DMS153 (cell line): ENCODE measurements around the gene PRUNE2.
"Not testable (repeated sequence)": the region's sequence is repeated elsewhere in the genome, so short reads cannot be mapped to it uniquely, and the experiment has no call there.

Source experiments
- DNase-seq: peaks from one replicate; lab custom pipeline; 2025; lab: John Stamatoyannopoulos, UW

The PRUNE2 gene

DNA sequence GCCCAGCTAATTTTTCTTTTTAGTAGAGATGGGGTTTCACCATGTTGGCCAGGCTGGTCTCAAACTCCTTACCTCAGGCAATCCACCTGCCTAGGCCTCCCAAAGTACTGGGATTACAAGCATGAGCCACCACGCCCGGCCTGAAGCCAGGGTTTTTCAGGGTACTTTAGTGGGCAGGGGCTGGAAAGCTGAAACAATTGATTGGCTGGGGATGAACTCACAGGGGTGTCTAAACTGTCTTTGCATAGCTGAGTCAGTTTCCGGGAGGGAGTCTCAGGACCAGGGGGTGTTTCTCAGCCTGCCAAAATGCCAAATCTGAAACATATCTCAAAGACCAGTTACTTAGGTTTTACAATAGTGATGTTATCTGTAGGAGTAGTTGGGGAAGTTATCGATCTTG lies 46.1 kb downstream of the PRUNE2 start:
- no peak for DNase-seq

DNA sequence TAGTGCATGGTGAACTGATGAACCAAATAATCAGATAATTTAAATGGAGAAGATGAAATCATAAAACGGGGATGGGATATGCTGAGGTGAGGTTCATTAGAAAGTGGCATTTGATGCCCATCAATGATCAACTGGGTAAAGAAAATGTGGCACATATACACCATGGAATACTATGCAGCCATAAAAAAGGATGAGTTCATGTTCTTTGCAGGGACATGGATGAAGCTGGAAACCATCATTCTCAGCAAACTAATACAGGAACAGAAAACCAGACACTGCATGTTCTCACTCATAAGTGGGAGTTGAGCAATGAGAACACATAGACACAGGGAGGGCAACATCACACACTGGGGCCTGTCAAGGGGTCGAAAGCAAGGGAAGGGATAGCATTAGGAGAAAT lies 47.7 kb downstream of the PRUNE2 start:
- not testable (repeated sequence) for DNase-seq

DNA sequence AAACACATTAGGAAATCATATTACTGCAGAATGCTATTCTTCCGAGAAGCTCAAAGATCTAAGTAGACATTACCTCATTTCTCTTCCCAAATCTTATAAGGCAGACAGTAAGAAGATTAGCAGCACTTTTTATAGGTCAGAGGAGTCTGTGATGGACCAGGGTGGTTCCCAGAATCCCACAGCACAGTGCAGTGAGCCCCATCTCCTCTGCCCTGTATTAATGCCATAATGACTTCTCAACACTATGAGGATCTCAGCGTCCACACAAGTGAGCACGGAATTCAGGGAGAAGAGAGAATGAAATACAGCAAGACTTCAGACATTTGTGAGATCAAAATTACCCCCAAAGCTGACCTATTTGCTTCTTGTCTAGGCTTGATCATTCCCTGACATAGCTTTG lies 49.9 kb downstream of the PRUNE2 start:
- DNase-seq, result no peak

DNA sequence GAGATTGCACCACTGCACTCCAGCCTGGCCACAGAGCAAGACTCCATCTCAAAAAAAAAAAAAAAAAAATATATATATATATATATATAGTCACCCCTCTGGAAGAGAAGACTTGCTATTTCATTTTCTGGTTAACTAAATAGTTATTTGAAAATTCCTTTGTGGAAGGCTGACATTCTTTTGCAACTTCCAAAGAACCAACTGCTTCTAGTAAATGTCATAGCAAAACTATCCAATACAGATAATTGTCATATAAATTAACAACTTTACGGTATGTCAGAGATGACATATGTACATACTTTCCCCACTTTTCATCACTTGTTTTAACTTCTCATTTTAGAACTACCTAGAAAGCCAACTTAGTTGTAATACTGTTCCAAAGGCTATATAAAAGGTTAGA lies 50.9 kb downstream of the PRUNE2 start:
- DNase-seq, result no peak

DNA sequence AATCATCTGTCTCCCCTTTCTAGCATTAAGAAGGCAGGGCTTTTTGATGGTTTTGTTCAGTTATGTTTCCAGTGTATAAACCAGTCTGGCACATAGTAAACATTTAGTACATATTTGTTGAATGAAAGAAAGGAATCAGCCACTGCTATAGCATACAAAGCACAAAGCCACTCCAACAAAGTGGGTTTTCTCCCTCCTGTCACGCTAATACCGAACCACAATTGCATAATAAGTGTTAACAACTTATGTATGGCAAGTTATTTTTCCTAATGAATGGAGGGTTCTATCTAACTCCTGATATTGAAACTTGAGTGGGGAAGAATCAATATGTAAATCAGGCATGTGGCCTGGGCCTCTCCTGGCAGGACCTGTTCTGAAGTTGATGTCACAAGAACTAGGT lies 53.9 kb downstream of the PRUNE2 start:
- no peak for DNase-seq

DNA sequence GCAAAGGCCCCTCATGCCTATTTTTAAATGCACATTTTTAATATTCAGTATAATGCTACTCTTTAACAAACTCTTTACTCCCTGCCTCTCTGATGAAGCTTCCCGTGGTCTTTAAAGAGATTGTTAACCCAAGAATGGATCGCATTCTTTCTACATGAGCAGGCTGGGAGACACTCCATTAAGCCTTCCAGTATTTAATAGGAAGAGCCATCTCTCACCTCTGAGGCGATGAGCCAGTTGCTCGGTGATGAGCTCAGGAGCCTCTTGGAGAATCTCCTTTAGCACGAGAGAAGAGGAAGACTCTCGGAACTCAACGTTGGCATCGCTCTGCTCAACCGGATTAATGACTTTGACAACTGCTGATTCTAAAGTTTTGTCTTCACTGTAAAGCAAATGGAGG lies 59.6 kb downstream of the PRUNE2 start:
- no peak for DNase-seq

DNA sequence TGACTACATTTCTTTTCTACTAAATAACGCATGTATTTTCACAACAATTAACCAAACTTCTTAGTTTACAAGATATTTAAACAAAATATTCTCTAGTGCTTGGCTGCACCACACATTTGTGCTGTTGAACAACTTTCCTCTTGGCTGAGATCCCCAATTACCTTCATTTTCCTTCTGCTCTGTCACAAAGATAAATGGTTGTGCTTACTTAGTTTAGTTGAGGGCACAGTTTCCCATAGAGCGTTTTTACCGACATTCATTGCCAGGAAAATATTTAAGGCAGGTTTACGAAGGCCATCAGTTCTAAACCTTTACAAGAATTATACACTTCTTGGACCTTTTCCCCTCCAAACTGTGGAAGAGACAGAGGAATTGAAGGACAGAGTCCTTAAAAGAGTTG lies 60.7 kb downstream of the PRUNE2 start:
- DNase-seq, result no peak

DNA sequence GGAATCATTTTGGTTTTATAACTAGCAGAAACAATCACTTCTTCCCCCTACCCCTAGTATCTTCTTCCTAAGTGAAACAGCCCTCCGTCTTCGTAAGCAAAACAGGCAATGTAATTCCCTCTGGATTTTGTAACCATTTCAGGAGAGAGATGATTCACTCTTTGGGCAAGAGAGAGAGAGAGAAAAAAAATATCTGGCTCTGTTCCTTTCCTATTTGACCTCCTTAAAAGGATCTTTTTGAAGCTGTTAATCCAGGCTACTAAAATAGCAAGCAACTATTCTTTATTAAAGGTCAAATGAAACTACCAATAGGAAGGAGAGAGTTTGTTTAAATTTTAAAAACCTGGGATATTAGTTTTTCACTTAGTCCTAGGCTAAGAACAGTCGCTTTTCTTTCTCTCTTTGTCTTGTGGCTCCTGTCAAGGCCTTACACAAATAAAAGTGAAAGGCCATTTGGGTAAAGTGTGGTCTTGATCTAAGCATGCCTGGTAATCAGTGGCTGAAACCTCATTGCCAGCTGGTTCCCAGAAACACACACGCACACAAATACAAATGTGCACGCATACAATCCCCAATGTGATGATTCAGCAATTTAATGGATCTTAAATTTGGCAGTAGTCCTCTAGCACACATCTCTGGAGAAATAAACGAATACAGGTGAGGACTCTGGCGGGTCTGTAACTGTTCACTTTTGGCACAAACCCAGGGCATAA lies 70.2 kb downstream of the PRUNE2 start:
- DNase-seq, result peak; percentile 21

DNA sequence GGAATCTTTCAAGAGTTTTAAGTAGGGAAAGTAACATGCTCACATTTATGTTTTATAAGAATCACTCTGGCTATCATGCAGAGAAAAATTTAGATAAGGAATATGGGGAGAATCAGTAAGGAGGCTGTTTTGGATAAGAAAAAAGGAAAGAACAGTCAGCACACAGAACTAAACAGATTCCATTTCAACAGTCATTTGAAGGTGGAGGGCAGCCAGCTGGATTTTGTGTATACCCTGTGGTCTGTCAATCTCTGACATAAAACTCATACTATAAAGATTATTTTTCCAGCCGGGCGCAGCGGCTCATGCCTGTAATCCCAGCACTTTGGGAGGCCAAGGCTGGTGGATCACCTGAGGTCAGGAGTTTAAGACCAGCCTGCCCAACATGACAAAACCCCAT lies 77.5 kb downstream of the PRUNE2 start:
- no peak for DNase-seq

DNA sequence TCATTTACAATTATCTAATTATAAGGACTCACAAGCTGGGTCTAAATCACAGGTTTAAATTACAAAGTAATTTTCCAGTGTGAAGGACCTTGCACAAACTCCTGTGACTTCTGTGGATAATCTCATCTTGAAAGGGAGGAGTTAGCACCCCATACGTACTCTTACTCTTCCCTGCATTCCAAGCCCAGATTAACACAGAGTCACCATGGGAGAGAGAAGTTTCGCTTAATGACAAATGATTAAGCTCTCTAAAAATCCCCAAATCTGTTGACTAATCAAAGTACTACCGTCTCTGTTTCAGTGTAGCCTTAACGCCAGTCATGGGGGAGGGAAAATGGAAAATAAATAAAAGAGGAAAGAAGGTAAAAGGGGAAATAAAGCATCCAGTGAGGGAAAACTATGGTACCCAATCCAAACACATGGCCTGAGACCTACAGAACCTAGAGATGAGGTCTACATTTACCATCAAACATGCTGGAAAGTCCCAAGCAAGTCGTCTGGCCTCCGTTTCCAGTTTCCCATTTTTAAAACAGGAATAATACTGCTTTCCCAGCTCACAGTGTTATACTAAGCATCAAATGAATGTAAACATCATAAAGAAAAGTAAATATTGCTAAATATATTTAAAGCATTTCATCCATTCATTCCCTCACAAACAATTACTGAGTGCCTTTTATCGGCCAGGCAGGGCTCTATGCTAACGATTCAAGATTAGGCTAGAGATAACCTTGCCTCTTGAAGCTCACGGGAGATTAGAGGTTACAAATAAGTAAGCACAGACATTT lies 78.4 kb downstream of the PRUNE2 start:
- peak; percentile 50 for DNase-seq

DNA sequence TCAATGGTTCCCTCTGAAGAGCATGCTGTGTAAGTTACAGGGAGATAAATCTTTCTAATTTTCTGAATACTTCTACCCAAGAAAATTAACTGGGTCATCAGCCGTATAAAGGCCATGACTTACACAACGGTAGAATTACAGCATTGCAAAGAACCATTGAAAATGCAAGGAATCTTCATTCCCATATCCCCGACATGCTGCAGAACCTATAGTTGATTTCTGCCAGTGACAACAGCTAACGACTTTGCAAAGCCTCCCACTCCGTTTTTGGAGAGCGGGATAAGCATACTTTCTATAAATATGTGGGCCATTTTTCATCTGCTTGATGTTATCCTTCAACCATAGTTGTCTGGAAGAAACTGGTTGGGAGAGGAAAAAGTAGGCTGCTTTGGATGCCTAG lies 85.5 kb downstream of the PRUNE2 start:
- no peak for DNase-seq

DNA sequence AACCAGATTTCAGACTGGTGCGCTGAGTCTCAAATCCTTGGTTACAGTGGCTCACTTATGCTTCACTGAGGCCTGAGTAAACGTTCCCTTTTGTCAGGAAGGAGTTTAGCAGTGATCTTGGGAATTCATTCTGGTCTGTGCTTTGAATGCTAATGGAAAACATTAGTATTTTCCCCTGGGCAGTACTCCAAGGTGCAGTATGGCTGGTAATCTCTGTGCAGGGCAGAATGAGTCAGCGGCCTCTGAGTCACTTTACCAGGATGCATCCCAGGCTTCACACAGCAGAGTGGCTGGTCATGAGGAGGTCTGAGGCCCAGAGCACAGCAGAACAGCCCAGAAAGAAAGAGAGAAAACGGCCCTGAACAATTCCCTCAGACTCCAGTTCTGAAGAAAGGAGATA lies 87.6 kb downstream of the PRUNE2 start:
- peak; percentile 68 for DNase-seq

DNA sequence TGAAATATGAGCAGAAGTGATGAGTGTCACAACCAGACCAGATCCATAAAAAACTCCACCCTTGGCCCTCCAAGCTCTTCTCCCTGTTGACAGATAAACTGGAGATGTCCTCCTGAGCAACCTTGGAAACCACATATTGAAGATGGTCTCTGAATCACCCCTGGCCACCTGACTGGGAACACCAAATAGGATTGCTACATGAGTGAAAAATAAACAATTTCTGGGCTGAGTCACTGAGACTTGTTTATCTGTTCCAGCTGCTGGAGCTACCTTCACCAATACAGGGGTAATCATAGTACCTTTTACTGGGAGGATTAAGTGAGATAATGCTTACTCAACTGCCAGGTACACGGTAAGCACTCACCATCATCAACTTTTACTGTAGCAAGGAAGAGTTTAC lies 88.4 kb downstream of the PRUNE2 start:
- no peak for DNase-seq

DNA sequence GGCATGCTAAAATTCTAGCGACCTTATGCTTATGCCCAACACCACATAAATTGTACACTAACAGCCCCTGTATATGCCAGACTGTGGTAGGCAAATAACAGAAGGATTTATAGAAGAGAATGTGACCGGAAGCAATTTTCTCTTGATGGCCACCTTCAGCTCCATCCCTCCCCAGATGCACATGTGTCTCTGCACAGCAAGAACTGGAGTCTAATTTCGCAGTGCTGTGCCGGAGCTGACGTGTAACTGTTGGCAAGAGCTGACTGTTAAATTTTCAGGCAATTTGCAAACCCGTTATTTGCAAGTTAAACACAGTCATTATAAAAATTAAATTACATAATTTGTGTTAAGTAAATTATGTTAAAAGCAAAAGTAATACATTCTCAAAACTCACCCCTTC lies 93.3 kb downstream of the PRUNE2 start:
- DNase-seq, result no peak

DNA sequence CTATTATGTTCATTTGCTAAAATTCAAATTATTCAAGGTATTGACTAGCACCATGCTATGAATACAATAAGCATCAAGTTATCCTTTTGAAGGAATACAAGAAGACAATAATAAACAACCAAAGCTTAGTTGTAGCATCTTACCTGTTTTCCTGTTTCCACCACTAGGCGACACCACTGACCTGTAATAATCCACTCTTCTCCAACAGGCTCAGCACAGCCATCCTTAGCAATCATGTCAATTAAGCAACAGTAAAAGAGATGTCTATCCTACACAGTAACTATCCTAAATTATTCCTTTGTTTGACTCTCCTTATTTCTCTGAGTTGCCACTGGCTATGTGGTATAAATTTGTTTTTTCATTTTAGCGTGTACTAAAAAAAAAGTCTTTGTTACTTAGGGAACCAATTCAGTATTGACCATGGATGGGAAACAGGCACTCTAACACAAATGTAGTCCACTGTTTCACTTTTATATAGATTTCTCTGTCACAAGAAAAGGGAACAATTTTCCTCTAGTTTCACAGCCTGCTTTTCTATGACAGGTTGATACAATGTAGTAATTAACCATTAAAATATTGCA lies 95.4 kb downstream of the PRUNE2 start:
- DNase-seq, result peak; percentile 51

DNA sequence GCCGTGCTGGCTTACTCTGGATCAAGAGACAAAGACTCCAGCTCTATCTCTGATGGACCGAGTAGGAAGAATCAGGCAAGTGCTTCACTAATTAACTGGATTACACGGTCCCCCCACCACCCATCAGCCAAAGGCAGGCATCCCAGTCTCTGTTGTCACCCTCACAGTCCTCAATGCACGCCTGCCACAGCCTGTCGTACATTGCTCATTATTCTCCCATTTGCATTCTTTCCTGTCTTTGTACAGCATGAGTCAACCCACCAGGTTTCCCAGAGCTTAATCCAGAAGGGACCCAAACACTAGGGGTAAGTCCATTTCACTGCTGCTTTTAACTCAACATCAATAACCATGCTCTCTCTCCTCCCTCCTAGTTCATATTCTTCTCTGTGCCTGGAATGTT lies 97.3 kb downstream of the PRUNE2 start:
- DNase-seq, result no peak

DNA sequence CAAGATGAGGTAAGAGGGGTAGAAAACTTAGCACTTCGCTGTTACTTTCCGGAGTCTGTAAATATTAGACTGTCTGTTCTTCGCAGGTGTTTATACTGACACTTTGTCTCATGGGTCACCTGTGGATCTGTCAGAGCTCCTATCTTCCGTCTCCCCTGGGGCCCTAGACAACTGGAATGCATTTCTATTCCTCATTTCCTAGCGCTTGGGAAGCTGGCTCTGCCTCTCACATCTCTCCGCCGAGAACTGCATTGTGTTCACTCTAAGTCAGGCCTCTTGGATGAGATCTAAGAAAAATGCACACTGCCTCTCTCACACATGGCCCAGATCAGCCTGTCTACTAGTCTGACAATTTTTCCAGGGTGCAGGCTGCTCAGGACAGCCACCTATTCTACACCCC lies 102.2 kb downstream of the PRUNE2 start:
- no peak for DNase-seq

DNA sequence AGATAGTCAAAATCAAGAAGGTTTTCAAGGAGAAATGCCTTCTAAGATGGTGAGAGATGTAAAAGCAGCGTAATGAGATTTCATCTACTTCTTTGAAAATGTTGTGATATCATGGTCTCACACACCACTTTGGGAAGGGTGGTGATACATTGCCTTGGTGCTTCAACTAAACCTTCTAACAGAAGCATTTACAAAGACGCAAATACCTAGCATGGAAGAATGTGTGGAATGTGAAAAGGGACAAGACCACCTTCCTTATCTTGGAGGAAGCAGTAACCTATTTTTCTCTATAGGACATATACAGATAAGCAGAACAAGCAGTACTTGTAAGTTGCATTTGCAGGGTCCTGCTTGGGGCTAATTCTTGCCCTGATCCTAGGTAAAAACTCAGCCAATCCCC lies 102.8 kb downstream of the PRUNE2 start:
- DNase-seq, result no peak

DNA sequence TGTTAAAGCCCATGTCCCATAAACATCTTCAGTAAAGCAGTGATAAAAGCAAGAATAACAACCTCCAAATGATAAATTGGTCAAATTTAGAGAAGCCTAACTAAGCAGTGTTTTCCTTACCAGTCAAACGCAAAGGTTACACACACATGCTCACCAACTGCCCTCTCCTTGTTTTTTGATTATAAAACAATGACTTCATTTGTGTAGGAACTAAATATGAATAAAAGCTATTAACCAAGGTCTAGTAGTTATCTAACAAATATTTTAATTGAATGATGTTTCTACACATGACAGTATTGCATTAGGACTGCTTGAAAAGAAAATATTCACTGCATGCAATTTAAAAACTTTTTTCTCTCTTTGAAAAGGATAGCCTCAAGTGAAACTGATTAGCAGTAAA lies 105.0 kb downstream of the PRUNE2 start:
- no peak for DNase-seq

DNA sequence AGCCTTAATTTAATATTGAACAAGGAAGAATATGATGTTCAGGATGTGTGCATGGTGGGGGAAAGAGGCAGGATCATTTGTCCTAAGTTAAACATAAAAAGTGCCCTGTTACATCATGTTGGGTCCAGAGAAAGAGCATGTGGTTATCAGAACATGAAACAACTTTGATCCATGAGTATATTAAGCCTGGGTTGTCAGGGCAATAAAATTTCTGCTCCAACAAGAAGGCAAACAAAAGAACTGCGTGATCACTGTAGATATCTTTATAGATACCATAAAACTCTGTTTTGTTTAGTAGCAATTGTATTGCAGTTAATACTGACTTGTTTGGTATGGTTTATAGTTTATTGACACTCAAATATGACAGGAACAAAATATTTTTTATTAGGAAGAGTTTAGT lies 106.4 kb downstream of the PRUNE2 start:
- DNase-seq, result peak; percentile 23

DNA sequence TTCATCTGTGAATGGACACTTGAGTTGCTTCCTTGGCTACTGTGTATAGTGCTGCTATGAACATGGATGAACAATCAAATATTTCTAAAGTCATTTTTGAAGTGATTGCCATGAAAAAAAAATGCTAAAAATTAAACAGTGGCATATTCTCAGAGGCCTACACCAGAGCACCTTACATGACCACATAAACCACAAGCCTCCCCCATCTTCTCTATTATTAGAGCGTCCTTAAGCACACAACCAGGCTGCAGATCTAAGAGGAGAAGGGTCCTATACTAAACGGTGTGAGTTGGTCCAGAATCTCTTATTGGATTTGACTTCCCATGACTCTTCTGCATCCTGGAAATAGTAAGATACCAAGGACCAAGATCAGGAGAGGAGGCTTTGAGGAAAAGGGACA lies 107.4 kb downstream of the PRUNE2 start:
- DNase-seq, result no peak

DNA sequence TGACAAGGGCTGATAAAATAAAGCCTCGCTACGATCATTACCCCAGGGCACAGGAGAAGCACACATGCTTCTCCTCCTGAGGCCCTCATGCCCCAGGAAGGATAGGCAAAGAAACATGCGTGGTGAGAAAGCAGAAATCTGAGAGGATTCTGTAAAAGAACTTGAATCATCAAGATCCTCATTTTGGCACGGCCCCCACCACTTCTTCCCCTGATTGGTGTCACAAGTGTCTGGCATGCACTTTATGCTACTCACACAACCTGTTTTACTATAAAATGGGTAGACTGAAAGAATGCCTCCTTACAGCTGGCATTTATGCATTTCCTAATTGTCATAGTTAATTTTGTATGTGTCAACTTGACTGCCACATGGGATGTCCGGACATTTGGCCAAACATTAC lies 109.6 kb downstream of the PRUNE2 start:
- DNase-seq, result no peak

DNA sequence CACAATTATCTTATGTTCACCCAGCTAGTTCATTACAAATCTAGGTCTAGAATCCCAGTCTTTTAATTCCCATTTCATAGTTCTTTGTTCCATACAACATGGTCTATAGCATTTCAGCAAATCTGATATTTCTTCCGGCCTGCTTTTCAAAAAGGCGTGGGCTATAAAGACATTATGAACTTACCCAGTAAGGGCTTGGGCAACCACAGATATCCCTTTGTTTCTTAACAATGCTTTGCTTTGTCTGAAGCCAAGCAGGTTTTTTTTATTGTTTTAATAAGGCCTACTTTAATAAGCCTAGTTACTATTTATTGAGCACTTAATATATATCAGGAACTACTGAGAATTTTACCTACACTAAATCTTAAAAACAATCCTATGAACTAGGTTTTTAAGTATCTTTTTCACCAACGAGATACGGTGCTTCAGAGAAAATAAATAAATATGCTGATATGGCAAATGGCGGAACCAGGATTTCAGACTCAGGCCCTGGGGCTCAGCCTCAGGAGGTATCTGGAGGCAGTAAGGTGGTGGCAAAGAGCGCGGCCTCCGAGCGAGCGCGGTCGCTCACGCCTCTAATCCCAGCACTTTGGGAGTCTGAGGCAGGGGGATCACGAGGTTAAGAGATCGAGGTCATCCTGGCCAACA lies 112.0 kb downstream of the PRUNE2 start:
- no peak for DNase-seq
